Islet of Langerhans (tissue), 1 donor: ENCODE data around the gene LUZP2.

ENCODE experiments used
- FAIRE-seq: peaks from one replicate; lab custom pipeline; 2011; peaks lifted over from hg19 to GRCh38; lab: Jason Lieb, UNC

LUZP2 gene

DNA sequence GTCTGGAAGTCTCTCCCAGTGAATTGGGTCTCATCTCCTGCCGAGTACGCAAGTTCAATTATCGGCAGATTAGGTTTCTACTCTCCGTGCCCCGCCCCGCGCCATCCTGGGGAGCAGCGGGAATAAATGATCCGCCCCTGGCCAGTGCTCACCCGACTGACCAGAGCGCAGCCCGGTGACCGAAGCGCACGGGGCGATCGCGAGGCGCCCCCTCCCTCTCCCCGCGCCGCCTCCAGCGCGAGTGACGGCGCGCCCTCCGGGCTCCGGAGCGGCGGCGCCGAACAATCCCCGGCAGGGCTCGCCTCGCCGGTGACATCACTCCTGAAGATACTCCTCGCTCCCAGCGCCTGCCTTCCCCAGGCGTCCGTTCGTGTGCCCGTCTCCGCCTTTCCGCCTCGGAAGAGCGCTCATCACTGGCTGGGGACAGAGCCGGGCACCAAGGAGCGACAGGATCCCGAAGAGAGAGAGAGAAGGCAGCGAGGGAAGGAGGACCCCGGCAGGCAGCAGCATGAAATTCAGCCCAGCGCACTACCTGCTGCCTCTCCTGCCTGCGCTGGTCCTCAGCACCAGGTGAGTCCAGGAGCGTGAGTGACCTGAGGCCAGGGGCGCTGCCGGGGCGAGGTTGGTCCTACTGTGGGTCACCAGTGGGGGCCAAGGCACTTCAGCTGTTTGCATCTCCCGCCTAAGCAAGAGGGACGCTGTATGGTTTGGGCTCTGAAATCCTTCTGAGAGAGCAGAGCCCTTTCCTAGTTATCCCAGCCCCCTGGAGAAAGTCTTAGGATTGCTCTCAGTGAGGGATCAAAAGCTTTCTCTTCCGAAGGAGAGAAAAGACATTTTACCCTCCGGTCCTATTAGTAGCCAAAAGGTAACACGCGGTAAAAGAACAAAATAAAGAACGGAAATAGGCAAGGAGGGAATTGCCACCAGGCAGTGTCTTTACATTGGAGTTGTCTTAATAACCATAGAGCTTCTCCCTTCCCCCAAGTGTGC, at the start of gene LUZP2:
TSS of gene LUZP2 (plus strand) at position 318 of the 990 bp plus-strand sequence.
- FAIRE-seq = no peak

DNA sequence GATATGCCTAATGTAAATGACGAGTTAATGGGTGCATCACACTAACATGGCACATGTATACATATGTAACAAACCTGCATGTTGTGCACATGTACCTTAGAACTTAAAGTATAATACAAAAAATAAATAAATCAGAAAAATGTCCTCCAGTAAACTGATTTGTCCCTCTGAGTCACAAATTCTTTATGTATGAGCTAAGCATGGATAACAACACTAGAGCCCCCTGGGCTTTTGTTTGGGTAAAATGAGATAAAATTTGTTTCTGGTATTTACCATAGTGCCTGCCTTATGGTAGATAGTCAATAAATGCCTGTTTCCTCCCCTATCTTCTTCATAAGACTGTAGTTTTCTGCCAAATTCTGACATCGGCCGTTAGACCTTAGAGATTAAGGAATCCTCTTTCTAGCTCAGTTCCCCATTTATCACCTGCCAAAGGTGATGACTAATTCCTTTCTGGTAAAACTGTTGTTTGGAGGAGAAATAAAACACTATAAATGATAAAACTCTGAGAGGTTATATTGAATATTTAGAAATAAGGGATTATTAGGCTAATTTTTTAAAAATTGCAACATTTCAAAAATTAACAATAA, 43.6 kb upstream of the LUZP2 start:
- no peak for FAIRE-seq

DNA sequence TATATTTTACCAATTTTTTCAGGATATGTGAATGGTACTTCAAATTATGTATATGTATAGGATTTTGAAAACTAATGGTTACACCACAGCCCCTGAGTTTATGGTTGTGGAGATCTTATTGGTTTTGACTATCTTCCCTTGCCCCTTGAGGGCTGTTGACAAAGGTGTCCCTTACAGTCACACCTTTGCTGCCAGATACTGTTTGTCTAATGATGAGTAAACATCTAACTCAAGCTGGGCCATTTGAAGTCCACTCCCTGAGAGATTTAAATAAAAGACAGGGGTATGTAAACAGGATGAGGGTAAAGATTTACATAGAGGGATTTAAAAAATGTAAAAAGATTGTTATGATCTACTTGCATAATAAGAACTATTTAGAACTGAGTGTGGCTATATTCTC, 38.9 kb upstream of the LUZP2 start:
- no peak for FAIRE-seq

DNA sequence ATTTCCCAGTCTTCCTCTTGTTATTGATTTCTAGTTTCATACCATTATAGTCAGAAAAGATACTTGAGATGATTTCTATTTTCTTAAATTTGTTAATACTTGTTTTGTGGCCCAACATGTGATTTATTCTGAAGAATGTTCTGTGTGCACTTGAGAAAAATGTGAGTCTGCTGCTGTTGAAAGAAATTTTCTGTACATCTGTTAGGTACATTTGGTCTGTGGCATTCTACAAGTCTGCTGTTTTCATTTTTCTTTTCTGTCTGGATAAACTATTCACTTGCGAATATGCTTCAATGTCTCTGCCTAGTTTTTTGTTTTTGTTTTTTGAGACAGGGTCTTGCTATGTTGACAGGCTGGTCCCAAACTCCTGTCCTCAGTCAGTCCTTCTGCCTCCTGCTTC, 26.4 kb upstream of the LUZP2 start:
- no peak for FAIRE-seq

DNA sequence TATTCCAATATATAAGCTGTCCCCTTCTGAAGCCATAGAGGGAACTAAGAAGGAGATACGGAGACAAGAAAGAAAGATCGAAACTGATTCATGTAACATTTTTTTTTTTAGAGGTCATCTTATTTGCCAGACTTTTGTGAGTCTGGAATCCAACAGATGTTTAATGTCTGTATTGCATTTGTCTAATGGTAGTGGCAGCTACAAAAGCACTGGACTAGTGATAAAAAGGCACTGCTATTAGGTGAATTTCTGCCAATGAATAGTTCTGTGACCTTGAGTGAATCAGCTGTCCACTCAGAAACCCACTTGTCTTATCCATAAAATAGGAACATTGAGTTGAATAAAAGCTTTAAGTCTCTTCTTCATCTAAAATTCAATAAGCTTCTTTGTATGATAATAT, 25.8 kb upstream of the LUZP2 start:
- no peak for FAIRE-seq

DNA sequence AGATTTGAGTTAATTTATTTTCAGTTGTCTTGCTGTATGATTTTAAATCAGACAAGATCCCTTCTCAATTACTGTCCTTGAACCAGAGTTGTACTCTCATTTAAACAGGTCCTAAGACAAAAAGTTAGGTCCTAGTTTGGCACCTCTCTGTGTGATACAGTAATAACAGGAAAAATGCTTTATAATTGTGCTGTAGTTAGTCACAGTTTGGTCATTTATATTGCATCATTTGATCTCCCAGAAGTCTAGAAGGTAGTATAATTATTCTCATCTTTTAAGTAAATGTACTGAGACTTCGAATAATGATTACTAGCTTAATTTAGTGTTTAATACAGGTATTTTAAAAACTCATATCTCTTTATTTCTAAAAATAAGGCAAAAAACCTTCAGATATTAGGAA, 18.1 kb upstream of the LUZP2 start:
- no peak for FAIRE-seq

DNA sequence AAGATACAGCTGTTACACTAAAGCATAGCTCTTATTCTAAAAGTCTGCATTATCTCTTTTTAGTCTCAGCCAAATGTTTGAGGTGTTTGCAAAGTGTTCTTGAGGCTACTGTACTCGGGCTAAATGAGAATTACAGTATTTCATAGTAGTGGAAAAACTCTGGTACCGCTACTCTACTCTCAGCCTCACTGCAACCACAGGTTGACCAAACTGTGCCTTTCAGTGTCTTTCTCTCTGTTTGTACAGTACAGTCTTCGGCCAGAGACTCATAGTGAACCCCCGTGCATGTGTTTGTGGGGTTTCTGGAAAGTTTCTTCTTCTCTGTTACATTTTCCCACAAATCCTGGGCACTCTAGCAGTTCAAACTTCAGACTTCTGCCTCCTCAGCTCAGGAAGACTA, 7.4 kb upstream of the LUZP2 start:
- no peak for FAIRE-seq

DNA sequence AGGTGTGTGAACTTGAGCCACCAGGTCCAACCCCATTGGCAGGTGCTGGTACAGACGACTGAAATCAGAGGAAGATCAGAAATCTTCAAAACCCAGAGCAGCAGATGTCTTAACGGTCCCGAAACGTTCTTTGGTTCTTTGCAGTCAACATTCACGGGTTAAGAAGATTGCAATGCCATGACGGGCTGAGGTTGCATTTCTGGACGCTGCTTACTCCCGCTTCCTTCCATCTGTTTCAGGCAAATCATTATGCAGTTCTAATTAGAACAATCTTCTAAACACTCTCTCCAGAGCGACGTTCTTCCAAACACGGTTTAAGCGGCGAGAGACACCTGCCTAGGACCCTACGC, 492 bp upstream of the LUZP2 start:
- no peak for FAIRE-seq

DNA sequence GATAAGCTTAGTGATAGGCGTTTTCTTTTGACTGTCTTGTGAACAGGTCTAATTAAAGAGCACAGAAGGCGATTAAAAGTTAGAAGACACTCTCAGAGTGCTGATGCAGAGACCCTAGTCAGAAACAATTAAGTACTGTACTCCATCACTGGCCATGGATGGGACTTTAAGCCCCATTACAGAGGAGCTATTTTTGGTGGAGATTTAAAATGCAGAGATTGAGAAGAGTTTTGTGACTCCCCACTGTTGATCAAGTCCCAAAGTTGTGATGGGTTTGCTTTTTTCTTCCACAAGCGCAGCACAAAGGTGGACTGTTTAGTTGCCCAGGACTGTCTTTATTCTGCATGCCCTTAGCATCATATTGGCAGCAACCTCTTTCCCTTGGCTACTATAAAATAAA, 978 bp downstream of the LUZP2 start:
- FAIRE-seq = no peak

DNA sequence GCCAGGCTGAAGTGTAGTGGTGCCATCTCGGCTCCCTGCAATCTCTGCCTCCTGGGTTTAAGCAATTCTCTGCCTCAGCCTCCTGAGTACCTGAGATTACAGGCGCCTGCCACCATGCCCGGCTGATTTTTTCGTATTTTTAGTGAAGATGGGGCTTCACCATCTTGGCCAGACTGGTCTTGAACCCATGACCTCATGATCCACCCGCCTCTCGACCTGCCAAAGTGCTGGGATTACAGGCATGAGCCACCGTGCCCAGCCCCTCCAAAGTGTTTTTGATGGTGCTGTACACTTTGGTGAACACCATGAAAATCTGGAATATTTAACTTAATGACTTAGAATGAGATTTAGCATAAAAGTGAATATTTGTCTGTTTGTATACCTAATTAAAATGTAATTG, 5.6 kb downstream of the LUZP2 start:
- no peak for FAIRE-seq

DNA sequence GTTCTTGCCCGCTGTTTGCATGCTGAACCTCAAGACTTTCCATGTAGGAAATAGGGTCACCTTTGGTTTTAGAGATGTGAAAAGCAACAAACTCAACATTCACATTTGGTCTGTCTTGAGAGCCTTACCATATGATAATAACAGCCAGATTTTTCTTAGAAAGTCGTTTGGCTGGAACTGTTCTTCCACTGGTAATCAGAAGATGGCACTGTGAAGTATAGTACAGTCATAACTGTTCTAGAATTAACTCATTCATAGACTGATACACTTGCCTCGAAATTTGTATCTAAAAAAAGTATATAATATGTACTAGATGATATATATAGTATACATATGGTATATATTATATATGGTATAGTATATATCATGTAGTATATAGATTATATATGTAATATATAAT, 12.3 kb downstream of the LUZP2 start:
- FAIRE-seq = no peak

DNA sequence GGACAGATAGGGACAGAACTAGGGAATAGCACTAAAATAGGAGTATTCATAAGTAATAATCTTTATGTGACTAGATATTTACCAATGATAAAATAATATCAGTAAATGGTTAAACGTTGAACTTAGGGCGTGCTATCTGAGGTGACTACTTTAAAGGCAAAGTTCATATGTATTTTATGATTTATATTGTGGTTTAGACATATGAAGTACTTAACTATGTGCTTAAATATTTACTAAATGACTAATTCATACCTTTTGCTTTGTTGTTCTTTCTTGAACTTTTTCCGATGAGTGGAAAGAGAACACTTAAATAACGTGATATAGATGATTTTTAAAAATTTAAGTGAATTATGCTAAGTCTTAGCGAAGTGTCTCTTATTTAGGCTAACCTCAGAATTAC, 14.7 kb downstream of the LUZP2 start:
- FAIRE-seq = no peak

DNA sequence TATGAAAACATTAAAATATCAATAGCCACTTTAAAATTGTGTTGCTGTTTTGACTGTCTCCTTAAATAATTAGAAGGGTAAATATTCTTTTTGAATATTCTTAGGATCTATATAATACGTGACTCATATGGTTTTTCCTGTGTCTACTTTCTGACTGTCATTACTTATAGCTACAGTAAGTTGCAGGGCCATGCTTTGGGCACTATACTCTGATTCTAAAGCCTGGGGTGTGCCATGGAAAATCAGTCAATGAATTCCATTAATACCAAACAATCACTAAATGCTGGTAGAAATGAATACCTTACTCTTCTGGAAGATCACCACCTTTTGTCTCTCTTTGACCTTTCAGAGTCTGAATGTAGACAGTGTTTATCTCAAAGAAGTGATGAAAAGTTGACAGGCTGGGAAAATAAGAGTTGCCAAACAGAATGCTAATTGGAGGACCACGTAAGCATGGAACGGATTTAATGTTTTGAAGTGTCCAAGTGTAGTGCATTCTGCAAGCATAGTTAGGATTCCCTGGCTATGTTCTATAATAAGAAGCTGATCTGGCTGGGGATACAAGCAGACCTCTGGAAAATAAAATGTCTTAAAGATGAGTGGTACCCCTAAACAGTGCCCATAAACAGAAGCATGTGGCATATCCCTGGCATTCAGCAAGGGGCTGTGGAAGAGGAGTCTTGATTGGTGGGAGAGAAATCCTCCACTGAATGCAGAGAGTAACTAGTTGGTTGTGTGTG, 16.8 kb downstream of the LUZP2 start:
- FAIRE-seq = no peak

DNA sequence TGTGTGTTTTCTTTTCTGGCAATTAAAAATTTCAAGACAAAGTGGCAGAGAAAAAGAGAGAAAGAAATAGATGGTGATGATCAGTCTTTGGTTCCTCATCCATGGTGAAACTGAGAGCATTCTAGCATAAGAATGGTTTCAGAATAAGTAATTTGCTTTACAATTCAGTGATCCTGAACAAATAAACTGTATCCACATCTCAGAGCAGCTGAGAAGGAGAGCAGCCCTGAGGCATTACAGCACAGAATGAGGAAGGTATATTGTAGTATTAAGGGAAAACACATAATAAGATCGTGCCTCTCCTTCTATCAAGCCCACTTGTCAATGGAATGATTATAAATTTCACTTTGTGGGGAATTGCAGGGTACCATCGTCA, 17.4 kb downstream of the LUZP2 start:
- FAIRE-seq = no peak

DNA sequence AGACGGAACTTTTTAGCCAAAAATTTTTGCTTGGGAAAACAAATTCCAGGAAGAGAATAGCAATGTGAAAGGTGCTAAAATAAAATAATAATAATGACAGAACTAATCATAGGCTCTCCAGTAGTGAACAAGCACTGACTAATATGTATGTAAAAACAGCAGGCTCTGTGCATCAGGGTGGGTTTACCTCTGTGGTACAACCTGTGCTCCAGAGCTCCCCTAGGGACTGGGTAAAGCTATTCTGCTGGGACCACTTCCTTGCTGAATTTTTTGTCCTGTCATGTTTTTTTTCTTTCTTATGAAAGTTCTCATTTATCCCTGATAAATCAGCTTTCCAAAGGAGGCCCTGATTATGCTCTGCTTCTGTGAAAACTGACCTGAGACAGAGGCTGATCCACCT, 18.8 kb downstream of the LUZP2 start:
- no peak for FAIRE-seq

DNA sequence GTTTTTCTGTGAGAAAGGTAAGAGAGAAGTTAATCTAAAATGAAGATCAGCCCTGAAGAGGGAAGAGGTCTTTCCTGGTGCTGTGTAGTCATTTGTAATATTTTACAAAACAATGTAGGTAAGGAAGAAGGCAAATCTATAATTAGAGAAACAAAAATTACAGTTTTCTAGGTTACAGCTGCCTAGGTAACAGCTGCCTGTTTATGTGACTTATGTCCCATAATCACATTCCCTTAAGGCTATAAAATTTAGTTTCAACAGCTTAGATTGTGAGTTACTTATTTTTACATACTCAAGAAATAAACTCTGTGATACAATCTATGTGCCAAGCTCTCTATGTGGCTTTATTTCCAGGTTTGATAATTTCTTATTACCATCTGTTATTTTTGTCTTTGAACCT, 19.8 kb downstream of the LUZP2 start:
- no peak for FAIRE-seq

DNA sequence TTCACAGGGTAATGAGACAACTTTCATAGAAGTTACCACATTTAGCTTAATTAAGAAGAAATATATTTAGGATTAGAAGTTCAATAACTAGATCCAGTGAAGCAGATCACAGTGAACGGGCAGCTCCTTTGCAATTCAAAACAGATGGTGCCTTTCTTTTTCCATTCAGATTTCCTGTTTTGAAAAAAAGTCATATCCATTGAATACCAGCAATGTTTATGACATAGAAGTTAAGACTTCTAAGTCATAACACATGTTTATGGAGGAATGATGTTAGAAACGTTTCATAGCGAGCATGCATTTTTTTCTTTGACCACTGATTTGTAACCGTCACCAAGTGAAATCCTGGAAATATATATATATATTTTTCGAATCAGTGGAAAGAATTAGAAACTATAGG, 24.7 kb downstream of the LUZP2 start:
- no peak for FAIRE-seq

DNA sequence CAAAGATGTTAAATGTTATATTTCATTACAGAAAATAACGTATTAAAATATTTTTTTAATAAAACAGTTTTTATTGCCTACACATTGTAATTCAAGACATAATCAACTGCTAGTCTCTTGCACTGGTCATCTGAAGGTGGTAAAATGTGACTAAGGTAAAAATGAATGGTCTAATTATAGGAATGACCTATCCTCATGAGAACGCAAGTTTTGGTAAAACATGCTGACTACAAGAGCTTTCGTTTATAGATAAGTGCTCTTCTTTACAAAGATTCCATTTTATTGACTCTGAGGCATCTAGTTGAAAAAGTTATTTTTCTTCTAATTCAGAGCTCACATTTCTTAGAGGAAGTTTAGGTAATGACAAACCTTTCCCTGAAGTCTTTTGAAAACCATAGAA, 27.3 kb downstream of the LUZP2 start:
- FAIRE-seq = no peak

DNA sequence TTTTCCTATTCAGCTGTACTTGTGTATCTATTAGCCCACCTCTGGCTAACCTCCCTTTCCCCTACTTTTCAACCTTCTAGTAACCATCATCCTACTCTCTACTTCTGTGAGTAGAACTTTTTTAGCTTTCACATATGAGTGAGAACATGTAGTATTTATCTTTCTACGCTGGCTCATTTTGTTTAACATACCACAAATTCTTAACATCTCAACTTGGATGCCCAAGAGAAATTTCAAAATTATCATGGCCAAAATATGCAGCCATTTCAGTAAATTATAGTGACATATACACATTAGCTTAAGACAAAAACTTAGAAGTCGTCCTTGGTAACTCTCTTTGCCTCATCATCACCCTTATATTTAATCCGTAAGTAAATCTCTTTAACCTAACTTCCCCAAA, 34.7 kb downstream of the LUZP2 start:
- FAIRE-seq = no peak

DNA sequence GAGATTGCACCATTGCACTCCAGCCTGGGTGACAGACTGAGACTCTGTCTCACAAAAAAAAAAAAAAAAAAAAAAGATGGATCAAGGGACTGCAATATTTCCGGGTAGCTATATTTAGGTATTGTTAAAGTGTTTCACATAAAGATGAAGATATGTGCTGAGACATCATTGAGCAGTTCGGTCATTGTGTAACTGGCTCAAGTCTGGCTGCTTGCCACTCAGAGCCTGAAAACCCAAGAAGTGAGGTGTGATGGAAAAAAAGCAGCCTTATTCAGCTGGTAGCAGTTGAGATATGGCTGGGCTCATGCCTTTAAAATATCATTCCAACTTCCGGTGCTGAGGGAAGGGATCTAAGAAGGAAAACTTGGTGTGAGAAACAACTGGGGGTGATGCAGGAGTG, 46.9 kb downstream of the LUZP2 start:
- FAIRE-seq = no peak

DNA sequence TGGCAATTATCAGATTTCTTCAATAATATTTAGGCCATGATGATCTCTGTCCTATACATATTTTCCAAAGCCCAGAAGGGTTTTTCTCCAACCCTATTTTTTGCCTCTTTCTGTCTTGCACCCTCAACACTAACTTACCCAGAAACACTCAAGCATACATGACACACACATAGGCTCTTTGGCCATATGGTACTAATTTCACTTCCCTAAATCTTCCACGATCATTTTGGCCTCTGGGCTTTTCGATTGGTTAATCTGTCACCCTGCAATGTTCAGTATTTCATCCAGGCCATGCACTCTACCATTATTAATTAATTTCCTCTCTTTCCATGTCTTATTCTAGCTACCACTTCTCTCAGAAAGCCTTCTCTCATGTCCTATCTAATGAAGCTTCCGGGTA, 59.8 kb downstream of the LUZP2 start:
- no peak for FAIRE-seq

DNA sequence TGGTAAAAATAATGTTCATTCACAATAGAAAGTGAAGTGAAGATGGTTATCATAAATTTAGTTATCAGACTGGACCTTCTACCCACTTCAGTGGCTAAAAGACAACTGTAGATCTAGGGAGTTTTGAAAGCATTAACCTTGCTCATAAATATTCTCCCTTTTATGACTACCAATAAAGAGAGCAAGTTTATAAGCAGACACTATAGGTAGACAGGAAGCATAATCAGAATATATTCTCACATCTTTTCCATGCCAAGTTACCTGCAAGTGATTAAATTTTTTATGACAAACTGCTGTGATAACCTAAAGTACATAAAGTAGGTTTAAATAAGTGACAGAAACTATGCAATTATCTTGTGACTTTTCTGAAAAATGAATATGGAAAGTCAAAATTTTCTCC, 62.5 kb downstream of the LUZP2 start:
- no peak for FAIRE-seq

DNA sequence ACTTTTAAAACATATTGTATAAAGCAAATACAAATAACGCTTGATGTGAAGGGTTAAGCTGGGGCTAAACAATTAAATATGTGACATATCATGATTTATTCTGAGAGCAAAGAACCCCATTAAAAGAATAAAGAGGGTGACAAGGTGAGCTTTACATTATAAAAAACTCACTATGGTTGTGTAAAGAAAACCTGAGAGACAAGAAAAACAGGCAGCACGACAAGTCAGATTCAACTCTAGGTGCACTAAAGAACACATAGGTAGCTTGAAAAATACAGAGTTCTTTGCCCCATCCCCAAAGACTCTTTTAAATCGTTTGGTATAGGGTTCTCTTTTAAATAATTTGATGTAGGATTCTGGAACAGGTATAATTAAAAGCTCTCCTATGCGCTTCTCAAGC, 63.5 kb downstream of the LUZP2 start:
- no peak for FAIRE-seq
